Peyer's patch (tissue), 4 donors: ENCODE measurements around the gene FOXI3. TPM values are rescaled to one million over a fixed set of nuclear protein-coding genes. Genes with fewer than 3 reads are reported as not detected.
"Not testable (repeated sequence)": the region's sequence is repeated elsewhere in the genome, so short reads cannot be mapped to it uniquely, and the experiment has no call there.

ENCODE experiments used
- DNase-seq, 3 donors: peaks; one replicate each; pipeline ENCODE4 v3.0.0-alpha.2; 2017 to 2019
- H3K27ac ChIP-seq, 4 donors: fragments of 200-600 bp; sonication (generic); one replicate each; pipeline ENCODE4 v1.5.1; 2016 to 2019
- H3K27me3 ChIP-seq, 2 donors: fragments of 200-600 bp; sonication (generic); one replicate each; pipeline ENCODE4 v1.5.1; 2019
- H3K36me3 ChIP-seq, 3 donors: fragments of 200-600 bp; sonication (generic); one replicate each; pipeline ENCODE4 v1.5.1; 2016 to 2019
- H3K4me1 ChIP-seq, 4 donors: fragments of 200-600 bp; sonication (generic); one replicate each; pipeline ENCODE4 v1.5.1; 2016 to 2019
- H3K4me3 ChIP-seq, 4 donors: fragments of 200-600 bp; sonication (generic); 1 replicate in 3 of 4; 2 replicates in 1 of 4; pipeline ENCODE4 v1.5.1; 2016 to 2019; ENCODE audit warnings: mild to moderate bottlenecking in 1 of 4
- H3K9me3 ChIP-seq, 4 donors: fragments of 200-600 bp; sonication (generic); one replicate each; pipeline ENCODE4 v1.5.1; 2016 to 2019; ENCODE audit warnings: mild to moderate bottlenecking in 1 of 4
- POLR2A ChIP-seq, 2 donors: fragments of 450-650 bp; IDR thresholded peaks; one replicate each; pipeline ENCODE4 v1.5.1; 2017; ENCODE audit warnings: antibody characterized with exemption in 2 of 2, mild to moderate bottlenecking in 2 of 2, moderate library complexity in 2 of 2
- total RNA-seq, 4 donors: library from RNA; depleted of rRNA; stranded (reverse); fragments of >200 nt; gene quantifications; one replicate each; pipeline ENCODE4 v1.1.0, GENCODE V29; 2016
- TF ChIP-seq, protein P1 (sequence below), 6 experiments: fragments of 450-650 bp in 4 of 6; fragments of 200-600 bp in 2 of 6; sonication (generic) in 1 of 6; IDR thresholded peaks; one replicate each; pipeline ENCODE4 v1.5.1; 2017 to 2019; ENCODE audit warnings: antibody characterized with exemption in 6 of 6, mild to moderate bottlenecking in 3 of 6, moderate library complexity in 1 of 6

The FOXI3 gene
- total RNA-seq, 4 donors from 2014 or later: not detected

DNA sequence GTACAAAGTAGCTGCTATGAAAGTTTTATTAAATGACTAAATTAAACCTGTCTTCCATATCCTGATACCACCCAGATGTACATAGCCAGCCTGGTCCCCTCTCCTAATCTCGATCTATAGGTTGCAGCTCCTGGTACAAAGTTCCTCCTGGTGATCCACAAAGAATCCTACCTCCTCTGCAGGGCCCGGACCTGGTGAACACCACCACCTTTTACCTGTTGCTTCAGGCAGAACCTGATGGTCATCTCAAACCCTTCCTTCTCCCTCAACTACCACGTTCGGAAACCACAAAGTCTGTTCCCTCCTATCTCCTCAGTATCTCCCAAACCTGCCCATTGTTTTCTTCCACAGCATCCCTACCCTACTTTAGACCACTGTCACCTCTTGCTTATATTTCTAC is 15.5 kb downstream of the FOXI3 start:
- no peaks in the 10 kb centered on the region for H3K9me3 ChIP-seq
- TF ChIP-seq POLR2A (IDR thresholded peaks at IDR 0.05): no peak
- TF ChIP-seq, protein P1, sequence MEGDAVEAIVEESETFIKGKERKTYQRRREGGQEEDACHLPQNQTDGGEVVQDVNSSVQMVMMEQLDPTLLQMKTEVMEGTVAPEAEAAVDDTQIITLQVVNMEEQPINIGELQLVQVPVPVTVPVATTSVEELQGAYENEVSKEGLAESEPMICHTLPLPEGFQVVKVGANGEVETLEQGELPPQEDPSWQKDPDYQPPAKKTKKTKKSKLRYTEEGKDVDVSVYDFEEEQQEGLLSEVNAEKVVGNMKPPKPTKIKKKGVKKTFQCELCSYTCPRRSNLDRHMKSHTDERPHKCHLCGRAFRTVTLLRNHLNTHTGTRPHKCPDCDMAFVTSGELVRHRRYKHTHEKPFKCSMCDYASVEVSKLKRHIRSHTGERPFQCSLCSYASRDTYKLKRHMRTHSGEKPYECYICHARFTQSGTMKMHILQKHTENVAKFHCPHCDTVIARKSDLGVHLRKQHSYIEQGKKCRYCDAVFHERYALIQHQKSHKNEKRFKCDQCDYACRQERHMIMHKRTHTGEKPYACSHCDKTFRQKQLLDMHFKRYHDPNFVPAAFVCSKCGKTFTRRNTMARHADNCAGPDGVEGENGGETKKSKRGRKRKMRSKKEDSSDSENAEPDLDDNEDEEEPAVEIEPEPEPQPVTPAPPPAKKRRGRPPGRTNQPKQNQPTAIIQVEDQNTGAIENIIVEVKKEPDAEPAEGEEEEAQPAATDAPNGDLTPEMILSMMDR (IDR thresholded peaks at IDR 0.05): no peak
- no peak overlapping the region for H3K4me3 ChIP-seq
- no peak for DNase-seq
- no peaks in the 10 kb centered on the region for H3K36me3 ChIP-seq
- no peak overlapping the region for H3K27ac ChIP-seq
- no peaks in the 10 kb centered on the region for H3K4me1 ChIP-seq
- H3K27me3 ChIP-seq: no peaks in the 10 kb centered on the region

DNA sequence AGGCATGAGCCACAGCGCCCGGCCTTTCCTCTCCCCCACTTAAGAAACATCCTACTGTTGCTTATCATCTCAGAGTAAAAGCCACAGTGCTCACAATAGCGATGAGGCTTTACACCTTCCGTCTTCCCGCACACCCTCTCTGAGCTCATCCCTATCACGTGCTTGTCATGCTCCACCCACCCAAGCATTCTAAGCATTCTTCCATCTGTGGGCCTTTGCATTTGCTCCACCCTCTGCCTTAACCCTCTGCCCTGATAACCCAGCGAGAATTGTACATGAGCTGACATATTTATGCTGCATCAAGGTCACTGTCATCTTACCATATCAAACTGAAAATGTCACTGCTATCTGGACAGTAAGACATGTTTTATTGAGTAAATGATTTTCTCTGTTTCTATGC is 22.6 kb downstream of the FOXI3 start:
- DNase-seq: no peak
- H3K4me1 ChIP-seq: no peaks in the 10 kb centered on the region
- H3K27ac ChIP-seq: no peak overlapping the region
- H3K36me3 ChIP-seq: no peaks in the 10 kb centered on the region
- H3K4me3 ChIP-seq: no peak overlapping the region
- no peaks in the 10 kb centered on the region for H3K9me3 ChIP-seq
- TF ChIP-seq, protein P1 (IDR thresholded peaks at IDR 0.05): no peak
- no peak for TF ChIP-seq POLR2A (IDR thresholded peaks at IDR 0.05)
- no peaks in the 10 kb centered on the region for H3K27me3 ChIP-seq

DNA sequence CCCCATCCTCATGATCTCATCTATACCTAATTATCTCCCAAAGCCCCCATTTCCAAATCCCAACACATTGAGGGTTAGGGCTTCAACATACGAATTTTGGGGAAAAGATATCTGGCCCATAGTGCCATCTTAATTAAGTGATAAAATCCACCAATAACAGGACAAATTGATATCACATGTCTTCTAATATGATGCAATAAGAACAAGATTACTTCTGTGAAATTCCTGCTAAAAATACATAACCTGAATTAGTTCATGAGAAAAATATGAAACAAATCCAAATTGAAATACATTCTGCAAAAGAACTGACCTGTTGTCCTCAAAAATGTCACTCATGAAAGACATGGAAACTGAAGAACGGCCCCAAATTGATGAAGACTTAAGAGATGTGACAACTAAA is 28.8 kb downstream of the FOXI3 start:
- TF ChIP-seq, protein P1 (IDR thresholded peaks at IDR 0.05): no peak
- no peak for TF ChIP-seq POLR2A (IDR thresholded peaks at IDR 0.05)
- no peak for DNase-seq
- Histone ChIP-seq H3K27ac (no peak overlapping the region), H3K4me1 (no peaks in the 10 kb centered on the region), H3K4me3 (no peak overlapping the region), H3K27me3 (no peaks in the 10 kb centered on the region), H3K9me3 (no peaks in the 10 kb centered on the region), H3K36me3 (no peaks in the 10 kb centered on the region)

DNA sequence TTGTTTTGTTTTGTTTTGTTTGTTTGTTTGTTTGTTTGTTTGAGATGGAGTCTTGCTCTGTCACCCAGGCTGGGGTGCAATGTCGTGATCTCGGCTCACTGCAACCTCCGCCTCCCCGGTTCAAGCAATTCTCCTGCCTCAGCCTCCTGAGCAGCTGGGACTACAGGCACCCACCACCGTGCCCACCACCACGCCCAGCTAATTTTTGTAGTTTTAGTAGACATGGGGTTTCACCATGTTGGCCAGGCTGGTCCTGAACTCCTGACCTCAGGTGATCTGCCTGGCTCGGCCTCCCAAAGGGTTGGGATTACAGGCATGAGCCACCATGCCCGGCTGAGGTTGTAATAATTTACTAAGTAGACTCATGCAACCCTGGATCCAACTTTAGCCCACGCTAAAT is 33.4 kb downstream of the FOXI3 start:
- not testable (repeated sequence) for H3K36me3 ChIP-seq, H3K27me3 ChIP-seq, DNase-seq, H3K4me1 ChIP-seq, H3K4me3 ChIP-seq, H3K9me3 ChIP-seq, H3K27ac ChIP-seq

DNA sequence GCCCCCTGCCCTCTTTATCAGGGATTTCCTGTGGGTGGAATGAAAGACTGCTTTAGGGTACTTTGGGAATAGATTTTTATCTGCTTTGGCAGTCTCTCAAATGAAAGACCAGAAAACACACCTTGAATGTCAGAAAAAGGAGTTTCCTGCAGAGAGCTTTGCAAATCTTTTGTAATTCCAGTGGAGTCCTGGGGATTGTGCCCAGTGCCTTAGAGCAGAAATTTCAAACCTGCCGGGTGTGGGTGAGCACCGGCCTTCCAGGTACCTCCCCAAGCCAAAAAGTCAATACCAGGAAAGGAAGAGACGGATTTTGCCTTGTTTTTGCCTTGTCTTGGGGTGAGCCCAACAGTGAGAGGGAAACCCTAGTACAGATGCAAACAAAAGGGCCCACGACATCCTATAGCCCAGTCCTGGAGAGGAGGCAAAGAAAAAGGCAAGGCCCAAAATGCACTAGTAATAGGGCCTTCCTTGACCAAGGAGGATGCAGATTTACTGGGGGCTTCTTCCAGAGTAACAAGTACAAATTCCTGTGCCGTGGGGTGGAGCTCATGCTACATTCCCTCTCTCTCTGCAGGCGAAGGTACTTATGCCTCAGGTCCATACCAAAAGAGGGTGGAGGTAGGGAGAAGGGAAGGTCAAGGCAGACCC is 36.4 kb downstream of the FOXI3 start:
- Histone ChIP-seq H3K4me1 (no peaks in the 10 kb centered on the region), H3K36me3 (no peaks in the 10 kb centered on the region), H3K27me3 (no peaks in the 10 kb centered on the region), H3K27ac (no peak overlapping the region), H3K4me3 (no peak overlapping the region), H3K9me3 (no peaks in the 10 kb centered on the region)
- TF ChIP-seq POLR2A (IDR thresholded peaks at IDR 0.05): no peak
- TF ChIP-seq, protein P1 (IDR thresholded peaks at IDR 0.05): no peak
- no peak for DNase-seq

DNA sequence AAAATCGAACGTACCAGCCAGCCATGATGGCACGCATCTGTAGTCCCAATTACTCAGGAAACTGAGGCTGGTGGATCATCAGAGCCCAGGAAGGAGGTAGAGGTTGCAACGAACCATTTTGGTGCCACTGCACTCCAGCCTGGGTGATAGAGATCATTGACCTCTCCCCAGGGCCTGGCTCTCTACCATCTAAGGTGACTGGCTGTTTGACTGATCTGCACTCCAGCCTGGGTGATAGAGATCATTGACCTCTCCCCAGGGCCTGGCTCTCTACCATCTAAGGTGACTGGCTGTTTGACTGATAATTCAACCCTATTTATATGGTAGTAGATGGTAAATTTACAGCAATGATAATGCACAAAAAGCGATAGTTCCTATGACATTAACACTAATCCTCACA is 43.6 kb downstream of the FOXI3 start:
- not testable (repeated sequence) for H3K4me3 ChIP-seq, H3K27ac ChIP-seq, H3K27me3 ChIP-seq, H3K4me1 ChIP-seq, H3K9me3 ChIP-seq, H3K36me3 ChIP-seq, DNase-seq
